Fibroblast of skin of left quadriceps (primary cell): ENCODE results near the gene LRRC8D.
A peak's percentile ranks its signal among the peaks of the same experiment; 100 is the strongest.

Source experiments
- DNase-seq, 2 experiments: peaks; one replicate each; pipeline ENCODE4 v3.0.0-alpha.2; 2013; ENCODE audit warnings: low read depth in 2 of 2

LRRC8D gene

GRCh38 chr1:89870998-89871397, 50.2 kb downstream of the LRRC8D start:
- no peak for DNase-seq

- DNase-seq, result no peak
These were observed 51.1 kb downstream of the LRRC8D start for GRCh38 chr1:89871768-89872473.

DNA sequence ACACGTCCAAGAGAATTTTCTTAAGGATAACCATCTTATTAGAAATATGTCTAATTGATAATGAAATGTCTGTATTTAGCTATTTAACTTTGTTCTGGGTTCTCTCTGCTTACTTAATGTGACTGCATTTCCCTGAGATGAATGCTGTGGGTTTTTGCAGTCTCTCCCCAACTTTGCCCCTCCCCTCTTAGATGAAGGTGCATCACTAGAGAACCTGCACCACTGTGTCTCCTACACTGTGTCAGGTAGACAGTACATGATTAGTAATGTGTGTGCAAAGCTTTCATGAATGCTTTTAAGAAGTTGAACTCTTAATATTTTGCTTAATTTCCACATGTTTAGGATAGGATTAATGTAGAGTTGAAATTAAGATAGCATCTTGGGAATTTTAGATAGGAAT, 51.7 kb downstream of the LRRC8D start:
- no peak for DNase-seq

GRCh38 chr1:89873288-89873687, 52.5 kb downstream of the LRRC8D start:
- no peak for DNase-seq

- peak; percentile 69 to 72 for DNase-seq
These were observed 52.9 kb downstream of the LRRC8D start for GRCh38 chr1:89873770-89874169.

DNA sequence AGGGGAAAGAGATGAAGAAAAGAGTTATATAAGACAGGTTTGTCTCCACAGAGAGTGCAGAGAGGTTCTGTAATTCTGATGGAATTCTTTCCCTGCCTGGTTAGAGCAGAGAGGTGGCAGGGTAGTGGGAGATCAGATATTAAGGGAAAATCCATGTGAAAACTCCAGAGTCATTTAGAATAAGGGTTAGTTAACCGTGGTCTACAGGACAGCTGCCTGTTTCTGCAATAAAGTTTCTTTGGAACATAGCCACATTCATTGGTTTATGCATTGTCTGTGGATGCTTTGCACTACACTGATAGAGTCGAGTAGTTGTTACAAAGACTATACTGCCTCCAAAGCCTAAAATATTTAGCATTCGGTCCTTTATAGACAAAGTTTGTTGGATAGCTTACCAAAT, 55.6 kb downstream of the LRRC8D start:
- DNase-seq, result no peak

- no peak for DNase-seq
These were observed 56.9 kb downstream of the LRRC8D start for GRCh38 chr1:89877756-89878155.

- DNase-seq, result no peak
These were observed 57.4 kb downstream of the LRRC8D start for GRCh38 chr1:89878256-89878655.

DNA sequence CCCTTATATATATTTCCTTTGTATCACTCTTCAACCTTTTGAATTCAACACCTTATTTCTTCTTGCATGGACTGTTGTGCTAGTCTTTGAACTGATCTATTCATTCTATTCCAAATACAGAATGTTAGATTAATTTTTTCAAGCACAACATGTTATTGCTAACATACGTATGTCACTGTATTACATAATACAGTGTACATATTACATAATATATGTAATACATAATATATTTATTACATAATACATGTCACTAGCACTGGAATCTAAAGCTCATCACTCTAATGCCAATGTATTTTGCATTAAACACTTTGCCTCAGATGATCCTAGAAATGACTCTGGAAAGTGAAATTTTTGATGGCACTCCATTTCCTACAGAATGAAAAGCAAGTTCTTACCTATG, 59.8 kb downstream of the LRRC8D start:
- DNase-seq, result no peak

DNA sequence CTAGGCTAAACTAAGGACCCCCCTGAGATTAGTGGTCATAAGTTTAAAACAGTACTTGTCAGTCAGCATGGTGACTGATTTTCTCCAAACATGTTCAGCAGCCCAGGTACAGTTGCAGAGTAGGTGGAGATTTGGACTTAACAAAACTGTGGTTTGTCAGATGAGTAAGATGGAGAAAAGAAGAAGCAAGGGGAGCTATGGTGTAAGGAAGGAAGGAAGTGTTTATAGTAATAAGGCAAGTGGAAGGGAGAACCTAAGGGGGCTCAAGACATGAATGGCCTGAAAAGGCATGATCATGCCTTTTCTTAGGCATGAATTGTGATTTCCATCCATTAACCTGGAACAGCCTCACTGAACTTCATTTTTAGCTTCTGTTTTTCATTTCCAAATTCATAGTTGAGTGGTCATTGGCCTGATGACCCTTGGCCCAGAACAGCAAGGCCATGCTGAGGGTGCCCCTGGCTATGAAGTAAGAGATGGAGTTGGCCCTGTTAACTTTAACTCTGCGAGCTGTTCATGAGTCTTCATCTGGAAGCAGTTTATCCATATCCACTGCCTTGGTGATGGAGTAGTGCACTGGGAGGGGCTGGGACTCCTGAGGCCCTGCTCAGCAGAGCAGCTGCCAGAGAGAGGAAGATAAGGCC, 60.7 kb downstream of the LRRC8D start:
- no peak for DNase-seq

DNA sequence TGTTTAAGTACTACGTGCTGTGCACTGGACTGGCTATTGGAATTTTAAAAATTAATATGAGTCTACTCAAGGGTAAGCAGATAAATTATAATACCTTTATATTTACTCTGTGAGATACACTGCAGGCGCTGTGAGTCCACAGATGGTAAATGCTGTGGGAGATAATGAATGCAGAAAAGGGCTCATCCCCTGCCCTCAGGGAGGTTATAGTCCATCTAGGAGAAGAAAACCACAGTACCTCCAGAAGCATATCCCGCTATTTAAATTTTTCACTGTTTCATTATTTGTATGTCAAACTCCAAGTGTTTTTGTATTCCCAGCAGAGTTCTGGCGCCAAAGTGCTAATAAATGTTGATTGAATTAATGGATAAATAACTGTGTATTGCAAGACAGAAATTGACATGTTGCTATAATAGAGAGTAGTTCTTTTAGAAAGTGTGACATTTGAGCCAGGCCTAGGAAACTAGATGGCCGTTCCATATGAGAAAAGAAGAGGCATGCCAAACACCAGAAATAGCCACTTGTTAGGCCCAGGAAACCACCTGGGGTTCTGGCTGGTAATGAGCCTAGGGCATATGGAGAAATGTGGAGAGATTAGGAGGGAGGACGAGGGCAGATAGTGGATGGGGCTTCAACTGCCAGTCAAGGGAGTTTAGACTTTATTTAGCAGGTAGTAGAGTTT, 61.7 kb downstream of the LRRC8D start:
- DNase-seq, result no peak

GRCh38 chr1:89883030-89883379, 62.2 kb downstream of the LRRC8D start:
- DNase-seq, result no peak

DNA sequence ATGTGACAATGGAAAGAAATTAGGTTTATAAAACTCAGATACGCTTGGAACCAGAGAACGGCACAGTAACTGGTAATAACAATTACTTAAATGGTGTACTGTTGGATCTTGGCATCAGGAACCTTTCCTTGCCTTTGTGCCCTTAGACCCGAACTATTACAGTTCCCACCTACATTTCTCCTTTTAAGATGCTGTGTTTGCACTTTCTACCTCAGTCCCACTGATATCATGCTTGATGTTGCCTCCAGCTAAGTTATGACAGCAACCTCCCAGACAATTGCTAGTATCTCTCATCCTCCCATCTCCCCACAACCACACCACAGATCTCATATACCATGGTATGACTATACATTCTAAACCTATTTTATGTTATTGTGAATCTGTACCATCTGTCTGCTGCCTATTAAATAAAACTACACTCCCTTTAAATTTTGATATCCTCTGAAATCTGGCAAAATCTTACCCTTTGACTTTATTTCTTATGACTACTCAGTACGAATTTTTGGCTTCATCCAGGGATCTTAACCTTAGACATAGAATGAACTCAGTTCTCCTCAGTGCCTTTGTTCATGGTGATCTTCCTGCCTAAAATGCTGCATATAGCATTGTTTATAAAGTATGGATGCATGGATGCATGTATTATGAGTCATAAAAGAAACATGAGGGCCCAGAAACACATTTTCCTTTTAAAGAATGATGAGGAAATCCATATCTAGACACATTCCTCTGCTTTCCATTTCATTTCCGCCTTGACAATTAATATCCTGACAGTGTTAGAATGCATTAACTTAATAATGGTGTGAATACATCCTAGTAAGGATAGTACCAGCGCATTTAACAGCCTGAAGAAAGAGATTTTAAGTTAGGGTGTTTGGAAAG, 64.1 kb downstream of the LRRC8D start:
- peak; percentile 44 to 49 for DNase-seq

GRCh38 chr1:89887270-89887669, 66.4 kb downstream of the LRRC8D start:
- DNase-seq, result no peak

DNA sequence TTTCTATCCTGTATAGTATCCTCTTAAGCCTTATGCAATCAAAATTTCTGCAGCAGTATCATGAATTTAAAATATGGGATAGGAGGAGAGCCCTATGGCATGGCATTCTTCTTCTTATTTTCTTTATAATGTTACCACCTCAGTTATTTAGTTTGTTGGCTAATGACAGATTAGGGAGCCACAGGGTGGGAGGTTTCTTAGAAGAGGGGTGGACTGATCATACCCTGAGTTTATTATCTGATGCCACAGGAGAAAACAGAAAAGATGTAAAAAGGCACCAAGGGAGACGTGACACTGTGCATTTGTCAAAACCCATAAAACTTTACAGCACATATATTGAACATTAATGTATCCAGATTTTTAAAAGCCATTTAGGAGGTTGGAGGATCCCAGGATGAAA, 66.9 kb downstream of the LRRC8D start:
- DNase-seq, result no peak

- DNase-seq, result no peak
These were observed 67.9 kb downstream of the LRRC8D start for GRCh38 chr1:89888480-89889322.

DNA sequence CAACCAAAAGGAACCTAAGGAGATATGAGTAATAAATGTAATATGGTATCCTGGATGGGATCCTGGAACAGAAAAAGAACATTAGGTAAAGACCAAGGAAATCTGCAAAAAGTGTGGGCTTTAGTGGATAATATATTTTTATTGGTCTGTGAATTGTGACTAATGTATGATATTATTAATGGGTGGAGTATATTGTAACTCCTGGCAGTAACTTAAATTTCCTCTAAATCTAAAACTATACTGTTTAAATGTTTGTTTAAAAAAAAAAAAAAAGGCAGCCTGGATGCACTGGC, 68.4 kb downstream of the LRRC8D start:
- no peak for DNase-seq

DNA sequence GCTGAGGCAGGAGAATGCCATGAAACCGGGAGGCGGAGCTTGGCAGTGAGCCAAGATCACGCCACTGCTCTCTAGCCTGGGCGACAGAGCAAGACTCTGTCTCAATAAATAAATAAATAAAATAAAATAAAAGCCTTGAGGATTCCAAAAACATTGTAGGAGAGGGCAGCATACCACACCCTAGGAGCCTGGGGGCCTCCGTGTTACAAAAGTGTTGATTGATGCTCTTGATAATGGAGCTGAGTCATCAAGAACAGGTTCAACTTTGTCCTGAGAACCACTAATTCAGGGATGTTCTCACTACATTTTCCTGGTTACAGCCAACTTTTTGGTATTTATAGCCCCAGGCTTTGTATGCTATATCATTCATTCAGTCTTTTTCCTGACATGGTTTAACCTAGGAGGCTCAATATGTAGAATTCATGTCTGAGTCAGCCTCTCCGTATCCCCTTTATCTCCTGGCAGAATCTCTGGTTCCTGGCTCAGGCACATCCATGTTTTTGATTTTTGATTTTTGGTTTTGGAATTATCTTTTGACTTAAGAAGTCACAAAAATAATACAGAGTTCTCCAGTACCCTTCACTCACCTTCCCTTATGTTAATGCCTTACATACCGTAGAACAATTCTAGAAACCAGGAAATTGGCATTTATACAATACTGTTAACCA, 69.4 kb downstream of the LRRC8D start:
- DNase-seq, result peak in 1 of 2 experiments; percentile 36

DNA sequence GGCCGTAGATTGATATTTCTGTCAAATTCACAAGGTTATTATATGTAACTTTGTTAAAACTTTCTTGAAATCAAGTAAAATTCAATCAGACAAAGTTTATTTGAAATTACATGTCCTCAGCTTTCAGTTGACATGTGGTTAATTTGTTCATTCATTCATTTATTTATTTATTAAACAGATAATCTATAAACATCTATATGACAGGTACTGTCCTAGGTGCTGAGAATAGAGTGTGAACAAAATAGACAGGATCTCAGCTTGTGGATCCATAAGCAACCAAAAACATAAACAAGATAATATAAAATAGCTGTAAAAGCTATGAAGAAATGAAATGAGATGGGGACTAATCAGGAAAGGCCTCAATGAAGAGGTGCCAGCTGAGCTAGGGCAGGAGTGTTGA, 72.0 kb downstream of the LRRC8D start:
- DNase-seq, result no peak

- DNase-seq, result peak; percentile 89
These were observed 73.7 kb downstream of the LRRC8D start for GRCh38 chr1:89894210-89895201.
